WI38 (cell line): ENCODE results near the gene LCE7A.

Experiments used
- H3K4me3 ChIP-seq: 2 replicates; pipeline ENCODE4 v1.5.1; 2011; ENCODE audit warnings: low read depth, mild to moderate bottlenecking, control low read depth, low read length
- CTCF ChIP-seq: IDR thresholded peaks from 2 replicates; pipeline ENCODE4 v1.5.1; 2012; ENCODE audit warnings: low read depth, mild to moderate bottlenecking, control low read depth, low read length

LCE7A gene

GRCh38 chr1:152836870-152837269, 22.9 kb upstream of the LCE7A start:
- no peak overlapping the region for H3K4me3 ChIP-seq
- no peak for TF ChIP-seq CTCF

DNA sequence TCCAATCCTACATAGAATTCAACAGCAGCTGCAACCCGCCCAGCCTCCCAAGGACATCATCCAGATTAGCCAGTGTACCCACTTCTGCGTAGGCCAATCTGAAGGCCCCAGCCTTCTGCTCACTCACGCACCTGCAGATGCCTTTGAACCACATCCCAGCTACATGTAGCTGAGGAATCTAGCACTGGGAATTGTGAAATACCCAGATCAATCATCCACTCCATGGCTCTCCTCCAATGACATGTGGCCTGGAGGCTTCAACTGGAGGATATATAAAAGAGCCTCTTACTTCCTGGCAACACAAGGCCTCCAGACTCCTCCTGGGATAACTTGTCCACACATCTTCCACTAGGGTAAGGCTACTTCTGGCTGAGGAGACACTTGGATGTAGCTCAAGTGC, 17.2 kb upstream of the LCE7A start, which contains the start of gene LCE6A:
LCE6A (plus strand) TSS at position 301 of the 400 bp plus-strand sequence. CDS start 665 bp downstream, outside the sequence.
- no peak within 1 kb of the TSS for H3K4me3 ChIP-seq
- TF ChIP-seq CTCF, result no peak

- H3K4me3 ChIP-seq, result no peak overlapping the region
- TF ChIP-seq CTCF, result no peak
Measured at GRCh38 chr1:152855661-152856060, 4.1 kb upstream of the LCE7A start.

GRCh38 chr1:152858062-152858461, 1.7 kb upstream of the LCE7A start:
- TF ChIP-seq CTCF, result no peak
- no peak overlapping the region for H3K4me3 ChIP-seq

- no peak for TF ChIP-seq CTCF
- H3K4me3 ChIP-seq, result no peak overlapping the region
Measured at GRCh38 chr1:152860129-152860528, 333 bp downstream of the LCE7A start.

GRCh38 chr1:152861374-152861773, 1.6 kb downstream of the LCE7A start:
- no peak for TF ChIP-seq CTCF
- H3K4me3 ChIP-seq, result no peak overlapping the region

DNA sequence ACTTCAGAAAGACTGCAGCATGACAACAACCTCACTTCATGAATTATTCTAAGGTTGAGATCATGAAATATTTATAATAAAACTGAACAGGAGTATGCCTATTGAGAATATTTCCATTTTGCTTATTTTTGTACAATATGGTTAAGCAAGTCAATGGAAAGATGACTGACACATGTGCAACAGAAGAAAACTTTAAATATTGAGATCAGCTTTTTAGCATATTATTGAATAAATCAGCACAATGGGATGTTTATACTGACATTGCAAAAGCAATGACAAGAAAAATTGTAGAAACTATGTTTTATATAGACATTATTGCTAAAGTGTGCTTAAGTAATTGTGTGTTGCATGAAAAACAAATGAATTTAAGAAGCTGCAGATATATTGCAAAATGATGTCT, 4.6 kb downstream of the LCE7A start:
- no peak overlapping the region for H3K4me3 ChIP-seq
- TF ChIP-seq CTCF, result no peak
